Osteocyte (in vitro differentiated cells): ENCODE data around the gene RPA3. TPM values are rescaled to one million over a fixed set of nuclear protein-coding genes. Genes with fewer than 3 reads are reported as not detected.

ENCODE experiments used
- DNase-seq: peaks from one replicate; pipeline ENCODE4 v3.0.0; 2021; ENCODE audit warnings: mixed read lengths; ENCODE audit not compliant: unreplicated experiment; ENCODE audit errors: extremely low spot score
- H3K27ac Mint-ChIP-seq: one replicate; pipeline ENCODE4 v1.8.0; 2021; ENCODE audit warnings: mild to moderate bottlenecking, mixed read lengths; ENCODE audit not compliant: unreplicated experiment
- H3K27me3 Mint-ChIP-seq: one replicate; pipeline ENCODE4 v1.8.0; 2021; ENCODE audit warnings: mixed read lengths; ENCODE audit not compliant: unreplicated experiment
- H3K36me3 Mint-ChIP-seq: one replicate; pipeline ENCODE4 v1.8.0; 2021; ENCODE audit warnings: mixed read lengths; ENCODE audit not compliant: unreplicated experiment
- H3K4me1 Mint-ChIP-seq: one replicate; pipeline ENCODE4 v1.8.0; 2021; ENCODE audit warnings: mixed read lengths; ENCODE audit not compliant: unreplicated experiment
- H3K4me3 Mint-ChIP-seq: one replicate; pipeline ENCODE4 v1.8.0; 2021; ENCODE audit warnings: mild to moderate bottlenecking, moderate library complexity, mixed read lengths; ENCODE audit not compliant: unreplicated experiment
- H3K9me3 Mint-ChIP-seq: one replicate; pipeline ENCODE4 v1.8.0; 2021; ENCODE audit warnings: mixed read lengths; ENCODE audit not compliant: unreplicated experiment
- CTCF ChIP-seq: fragments of 200-600 bp; sonication (generic); IDR thresholded peaks from 2 replicates; pipeline ENCODE4 v1.5.0; 2021; ENCODE audit warnings: antibody characterized with exemption, mild to moderate bottlenecking, moderate library complexity
- total RNA-seq: library from RNA; stranded (reverse); gene quantifications from 2 replicates; pipeline ENCODE4 v1.2.1, GENCODE V29; 2021

RPA3 gene
- total RNA-seq, 1 donor from 2014 or later: 14.8 TPM

GRCh38 chr7:7746458-7746857 lies 28.1 kb upstream of the RPA3 start:
- Mint-ChIP-seq H3K27me3 (no peaks in the 10 kb centered on the region), H3K9me3 (no peaks in the 10 kb centered on the region), H3K4me3 (no peak overlapping the region), H3K4me1 (peaks cover 7% of the 10 kb centered on the region), H3K36me3 (no peaks in the 10 kb centered on the region), H3K27ac (no peak overlapping the region)
- no peak for TF ChIP-seq CTCF
- DNase-seq: no peak

- Mint-ChIP-seq H3K27me3 (no peaks in the 10 kb centered on the region), H3K27ac (no peak overlapping the region), H3K36me3 (no peaks in the 10 kb centered on the region), H3K9me3 (no peaks in the 10 kb centered on the region), H3K4me1 (peaks cover 2% of the 10 kb centered on the region), H3K4me3 (no peak overlapping the region)
- no peak for TF ChIP-seq CTCF
- no peak for DNase-seq
Measured at GRCh38 chr7:7745966-7746365, 27.6 kb upstream of the RPA3 start.

- no peak for TF ChIP-seq CTCF
- Mint-ChIP-seq H3K36me3 (no peaks in the 10 kb centered on the region), H3K4me3 (no peak overlapping the region), H3K27me3 (no peaks in the 10 kb centered on the region), H3K9me3 (no peaks in the 10 kb centered on the region), H3K4me1 (no peaks in the 10 kb centered on the region), H3K27ac (no peak overlapping the region)
- no peak for DNase-seq
Measured at GRCh38 chr7:7745258-7745657, 26.9 kb upstream of the RPA3 start.

- Mint-ChIP-seq H3K4me3 (no peak overlapping the region), H3K9me3 (no peaks in the 10 kb centered on the region), H3K36me3 (no peaks in the 10 kb centered on the region), H3K4me1 (peaks cover 8% of the 10 kb centered on the region), H3K27me3 (no peaks in the 10 kb centered on the region), H3K27ac (no peak overlapping the region)
- TF ChIP-seq CTCF: no peak
- no peak for DNase-seq
Measured at GRCh38 chr7:7742223-7742622, 23.8 kb upstream of the RPA3 start.

GRCh38 chr7:7740037-7740355 lies 21.6 kb upstream of the RPA3 start:
- DNase-seq: no peak
- Mint-ChIP-seq H3K9me3 (no peaks in the 10 kb centered on the region), H3K4me3 (no peak overlapping the region), H3K4me1 (peaks cover 11% of the 10 kb centered on the region), H3K27ac (no peak overlapping the region), H3K27me3 (no peaks in the 10 kb centered on the region), H3K36me3 (no peaks in the 10 kb centered on the region)
- TF ChIP-seq CTCF: no peak
